HEK293T (cell line): ENCODE measurements around the gene MORC1.

Experiments
- ARNT ChIP-seq: fragments of 450-650 bp; IDR thresholded peaks from 2 replicates; pipeline ENCODE4 v1.6.1; 2017; ENCODE audit warnings: mild to moderate bottlenecking
- BHLHE40 ChIP-seq: fragments of 450-650 bp; IDR thresholded peaks from 2 replicates; pipeline ENCODE4 v1.6.1; 2016; ENCODE audit warnings: mild to moderate bottlenecking, moderate library complexity, borderline replicate concordance
- ELF4 ChIP-seq: fragments of 450-650 bp; IDR thresholded peaks from 2 replicates; pipeline ENCODE4 v1.6.1; 2017; ENCODE audit warnings: antibody characterized with exemption
- FOXA1 ChIP-seq: fragments of 450-650 bp; IDR thresholded peaks from 2 replicates; pipeline ENCODE4 v1.6.1; 2016; ENCODE audit warnings: mild to moderate bottlenecking
- FOXK2 ChIP-seq: fragments of 450-650 bp; IDR thresholded peaks from 2 replicates; pipeline ENCODE4 v1.6.1; 2016; ENCODE audit warnings: mild to moderate bottlenecking
- NFRKB ChIP-seq: fragments of 450-650 bp; IDR thresholded peaks from 2 replicates; pipeline ENCODE4 v1.6.1; 2016; ENCODE audit warnings: mild to moderate bottlenecking, moderate library complexity
- ZNF384 ChIP-seq: fragments of 450-650 bp; IDR thresholded peaks from 2 replicates; pipeline ENCODE4 v1.6.1; 2016
- TF ChIP-seq, protein P1 (sequence below): fragments of 450-650 bp; IDR thresholded peaks from 2 replicates; pipeline ENCODE4 v1.6.1; 2016

GRCh38 chr3:108998436-108998835 is 119.5 kb downstream of the MORC1 start:
- TF ChIP-seq FOXK2 (no peak), ZNF384 (no peak), ARNT (no peak), BHLHE40 (no peak), ELF4 (no peak), NFRKB (no peak), FOXA1 (no peak)
- TF ChIP-seq, protein P1, sequence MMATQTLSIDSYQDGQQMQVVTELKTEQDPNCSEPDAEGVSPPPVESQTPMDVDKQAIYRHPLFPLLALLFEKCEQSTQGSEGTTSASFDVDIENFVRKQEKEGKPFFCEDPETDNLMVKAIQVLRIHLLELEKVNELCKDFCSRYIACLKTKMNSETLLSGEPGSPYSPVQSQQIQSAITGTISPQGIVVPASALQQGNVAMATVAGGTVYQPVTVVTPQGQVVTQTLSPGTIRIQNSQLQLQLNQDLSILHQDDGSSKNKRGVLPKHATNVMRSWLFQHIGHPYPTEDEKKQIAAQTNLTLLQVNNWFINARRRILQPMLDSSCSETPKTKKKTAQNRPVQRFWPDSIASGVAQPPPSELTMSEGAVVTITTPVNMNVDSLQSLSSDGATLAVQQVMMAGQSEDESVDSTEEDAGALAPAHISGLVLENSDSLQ = no peak
